GM12892 (cell line): ENCODE data around the gene SPTB.

ENCODE experiments used
- DNase-seq: peaks from one replicate; pipeline ENCODE4 v3.0.0; 2011; ENCODE audit not compliant: insufficient read length
- FAIRE-seq: peaks from 2 replicates; lab custom pipeline; 2011; peaks lifted over from hg19 to GRCh38; lab: Jason Lieb, UNC
- POLR2A ChIP-seq: IDR thresholded peaks from 2 replicates; pipeline ENCODE4 v1.6.1; 2011; ENCODE audit warnings: low read depth, low read length, control low read depth
- POLR2AphosphoS5 ChIP-seq: IDR thresholded peaks from 2 replicates; pipeline ENCODE4 v1.6.1; 2011; ENCODE audit warnings: low read depth, low read length, control low read depth
- TAF1 ChIP-seq: IDR thresholded peaks from 2 replicates; pipeline ENCODE4 v1.6.1; 2011; ENCODE audit warnings: low read depth, mild to moderate bottlenecking, control low read depth, low read length, borderline replicate concordance

SPTB gene

GRCh38 chr14:64713677-64714076 lies 166.0 kb downstream of the SPTB start:
- TF ChIP-seq POLR2AphosphoS5, result no peak
- no peak for TF ChIP-seq POLR2A
- no peak for TF ChIP-seq TAF1
- no peak for DNase-seq
- no peak for FAIRE-seq

GRCh38 chr14:64711039-64711438 lies 168.7 kb downstream of the SPTB start:
- TF ChIP-seq POLR2AphosphoS5 (no peak), TAF1 (no peak), POLR2A (no peak)
- FAIRE-seq, result no peak
- DNase-seq, result no peak

GRCh38 chr14:64709126-64709525 lies 170.6 kb downstream of the SPTB start:
- FAIRE-seq (no peak), DNase-seq (no peak)

DNA sequence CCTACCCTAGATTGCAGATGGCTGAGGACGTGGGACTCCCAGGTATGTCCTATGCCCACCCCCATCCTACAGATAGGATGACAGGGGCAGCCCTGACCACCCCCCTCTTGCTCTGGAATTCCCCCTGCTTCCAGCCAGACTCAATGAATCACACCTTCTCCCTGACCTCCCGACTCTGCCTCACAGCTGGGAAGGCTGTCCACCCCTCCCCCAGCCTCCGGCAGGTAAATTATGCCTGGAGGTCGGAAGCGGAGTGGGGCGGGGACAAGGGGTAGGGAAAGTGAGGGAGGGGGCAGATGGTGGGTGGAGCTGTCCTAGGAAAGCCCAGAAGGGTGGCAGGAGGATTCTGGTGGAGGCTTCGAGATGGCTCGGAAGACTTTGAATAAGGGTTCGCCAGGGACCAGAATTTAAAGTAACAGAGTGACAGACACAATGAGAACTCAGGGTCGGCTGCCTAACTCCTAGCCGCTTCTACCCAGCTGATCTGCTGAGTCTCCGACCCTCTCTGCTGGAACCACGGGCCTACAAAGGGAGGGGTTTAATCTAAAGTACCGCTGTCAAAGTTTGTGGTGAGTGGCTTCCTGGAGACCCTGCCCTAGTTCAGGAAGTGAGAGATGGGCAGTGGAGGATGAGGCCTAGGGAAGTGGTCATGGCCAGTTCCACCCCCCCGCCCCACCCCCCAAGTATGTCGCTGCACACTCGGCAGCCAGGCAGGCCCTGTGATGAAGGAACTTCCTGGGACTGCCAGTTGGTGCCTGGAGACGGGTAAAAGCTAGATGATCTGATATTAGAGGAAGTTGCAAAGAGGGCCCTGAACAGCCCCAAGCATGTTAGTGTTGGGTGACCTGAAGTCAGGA lies 171.3 kb downstream of the SPTB start:
- no peak for DNase-seq
- no peak for TF ChIP-seq POLR2A
- no peak for TF ChIP-seq TAF1
- TF ChIP-seq POLR2AphosphoS5, result no peak
- no peak for FAIRE-seq

More at GRCh38 chr14:64709126-64709525, 170.6 kb downstream of the SPTB start:
- TF ChIP-seq POLR2A (no peak), TAF1 (no peak), POLR2AphosphoS5 (no peak)

- TF ChIP-seq POLR2A, result no peak
- TF ChIP-seq POLR2AphosphoS5, result no peak
- no peak for TF ChIP-seq TAF1
- FAIRE-seq, result no peak
- DNase-seq, result no peak
These were observed 172.0 kb downstream of the SPTB start for GRCh38 chr14:64707661-64708060.

GRCh38 chr14:64706593-64707193 lies 173.0 kb downstream of the SPTB start:
- TF ChIP-seq POLR2AphosphoS5 (no peak), TAF1 (no peak), POLR2A (no peak)
- DNase-seq, result no peak
- FAIRE-seq, result no peak

DNA sequence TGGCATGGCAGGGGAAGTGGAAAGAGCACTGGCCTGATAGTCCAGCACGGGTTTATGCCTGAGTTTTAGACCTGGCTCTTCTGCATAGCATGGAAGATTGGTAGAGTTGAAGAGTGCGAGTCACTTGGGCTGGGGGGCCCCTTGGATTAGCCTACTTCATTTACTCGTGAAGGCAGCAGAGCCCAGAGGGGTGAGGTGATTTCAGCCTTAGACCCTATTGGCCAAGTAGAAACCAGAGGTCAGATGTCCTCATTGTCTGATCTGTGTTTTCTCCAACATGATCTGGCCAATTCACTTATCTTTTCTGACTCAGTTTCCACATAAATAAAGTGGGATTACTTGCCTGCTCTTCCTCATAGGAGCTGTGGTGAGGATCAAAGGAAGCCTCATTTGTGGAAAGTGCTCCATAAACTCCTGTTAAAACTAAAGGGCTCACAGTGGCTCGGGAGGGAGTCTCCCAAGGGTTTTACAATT lies 173.6 kb downstream of the SPTB start:
- no peak for FAIRE-seq
- no peak for DNase-seq
- TF ChIP-seq POLR2AphosphoS5, result no peak
- no peak for TF ChIP-seq POLR2A
- no peak for TF ChIP-seq TAF1

GRCh38 chr14:64705381-64706118 lies 174.2 kb downstream of the SPTB start:
- DNase-seq, result no peak
- no peak for FAIRE-seq
- TF ChIP-seq POLR2A, result no peak
- no peak for TF ChIP-seq TAF1
- no peak for TF ChIP-seq POLR2AphosphoS5

DNA sequence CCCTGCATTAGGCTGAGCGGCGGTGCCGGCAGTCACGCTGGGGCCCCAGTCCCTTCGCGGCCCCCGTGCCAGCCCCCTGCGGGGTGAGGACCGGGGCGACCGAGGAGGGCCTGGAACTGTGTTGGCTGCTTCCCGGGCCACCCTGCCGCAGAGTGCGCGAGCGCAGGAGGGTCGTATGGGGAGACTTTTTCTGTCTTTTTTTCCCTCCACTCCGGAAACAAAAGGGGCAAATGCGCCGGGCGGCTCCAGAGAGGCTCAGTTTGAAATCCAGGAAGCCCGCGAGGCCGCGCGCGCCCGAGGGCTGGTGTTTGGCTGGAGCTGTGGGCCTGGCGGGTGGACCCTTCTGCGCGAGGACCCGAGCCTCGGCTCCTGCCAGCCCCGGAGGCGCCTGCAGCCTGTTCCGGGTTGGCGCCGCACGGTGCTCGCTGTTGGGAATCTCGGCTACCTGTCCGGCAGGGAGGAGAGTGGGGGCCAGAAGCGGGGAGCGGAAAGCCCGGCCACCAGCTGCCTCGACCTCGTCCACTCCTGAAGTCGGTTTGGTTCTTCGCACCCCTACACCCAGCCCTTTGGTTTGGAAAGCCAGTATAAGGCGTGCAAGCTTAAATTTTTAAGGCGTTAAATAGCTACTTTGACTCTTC lies 174.8 kb downstream of the SPTB start:
- FAIRE-seq (no peak), DNase-seq (no peak)
- no peak for TF ChIP-seq POLR2AphosphoS5
- TF ChIP-seq POLR2A, result no peak
- TF ChIP-seq TAF1, result no peak

DNA sequence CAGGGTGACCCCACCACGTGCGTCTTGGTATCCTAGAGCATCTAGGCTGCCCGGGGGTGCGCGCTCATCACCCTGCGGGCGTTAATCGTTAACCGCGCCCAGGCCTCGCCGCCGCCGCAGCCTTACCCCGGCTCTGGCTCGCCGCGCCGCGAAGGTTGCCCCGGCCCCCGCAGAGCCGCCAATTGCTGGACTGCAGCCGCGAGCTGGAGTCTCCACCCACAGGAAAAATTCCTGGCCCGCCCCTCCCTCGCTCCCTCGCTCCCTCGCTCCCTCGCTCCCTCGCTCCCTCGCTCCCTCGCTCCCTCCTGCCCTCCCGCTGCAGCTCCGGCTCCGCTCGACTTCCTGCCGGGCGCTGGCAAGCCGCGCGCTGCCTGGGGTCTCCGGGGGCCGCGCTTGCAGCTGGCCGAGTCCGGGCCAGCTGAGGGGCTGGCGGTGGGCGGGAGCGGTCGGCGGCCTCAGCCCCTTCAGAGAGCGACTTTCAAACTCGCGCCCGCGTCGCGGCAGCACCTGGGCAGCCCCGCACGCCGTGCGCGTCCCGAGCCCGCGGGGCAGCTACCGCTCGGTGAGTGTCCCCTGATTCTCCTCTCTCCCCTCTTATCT lies 175.5 kb downstream of the SPTB start, which contains the start of gene PLEKHG3:
Gene PLEKHG3, plus strand, starts transcription at position 282 of the 600 bp plus-strand sequence. CDS start 23,208 bp downstream, outside the sequence.
- no peak for DNase-seq
- TF ChIP-seq POLR2A (no peak), TAF1 (no peak), POLR2AphosphoS5 (no peak)
- FAIRE-seq, result no peak
